Measurements from ENCODE around the gene TUBB4B.

DNA sequence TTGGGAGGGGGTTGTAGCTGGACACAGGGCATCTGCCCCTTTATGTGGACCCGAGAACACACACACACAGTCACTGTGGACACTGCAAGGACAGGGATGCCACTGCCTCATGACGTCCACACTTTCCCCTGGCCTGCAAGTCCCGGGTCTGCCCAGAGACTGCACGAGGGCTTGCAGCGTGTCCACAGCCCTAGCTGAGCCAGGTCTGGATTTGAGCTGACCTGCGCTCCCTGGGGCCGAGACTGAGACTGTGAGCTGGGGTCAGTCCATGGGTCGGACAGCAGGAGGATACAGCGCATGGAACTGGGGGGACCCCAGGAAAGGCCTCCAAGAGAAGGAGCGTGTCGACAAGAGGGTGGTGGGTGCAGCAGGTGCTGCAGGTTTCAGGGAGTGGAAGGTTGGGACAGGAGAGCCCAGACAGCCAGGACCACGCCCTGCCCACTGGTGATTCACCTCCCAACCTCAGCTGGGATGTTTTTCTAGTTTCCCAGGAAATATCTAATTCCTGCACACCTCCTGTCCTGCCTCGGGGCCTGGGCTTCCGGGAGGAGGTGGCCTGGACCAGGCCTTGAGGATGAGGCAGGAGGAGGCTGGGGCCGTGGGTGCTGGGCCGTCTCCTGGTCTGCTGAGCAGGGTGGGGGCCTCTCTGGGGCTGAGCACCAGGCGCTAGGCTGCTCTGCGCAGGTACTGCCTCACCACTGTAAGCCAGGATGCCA lies 14.6 kb upstream of the TUBB4B start:
- no peak for TF ChIP-seq POLR2A (IDR thresholded peaks at IDR 0.05)
- no peak for TF ChIP-seq CTCF (IDR thresholded peaks at IDR 0.05)

Measured in stomach (tissue), 4 donors.